Progenitor cell of endocrine pancreas (in vitro differentiated cells): ENCODE data around the gene FAM13B. TPM values are rescaled to one million over a fixed set of nuclear protein-coding genes. Genes with fewer than 3 reads are reported as not detected.
A peak's percentile ranks its signal among the peaks of the same experiment; 100 is the strongest.

Experiments
- DNase-seq: peaks from one replicate; pipeline ENCODE4 v3.0.0; 2021; ENCODE audit warnings: low spot score; ENCODE audit not compliant: unreplicated experiment
- H3K27ac Mint-ChIP-seq: 2 replicates; pipeline ENCODE4 v1.8.0; 2021; ENCODE audit warnings: mild to moderate bottlenecking, moderate library complexity, mixed read lengths
- H3K27me3 Mint-ChIP-seq: 2 replicates; pipeline ENCODE4 v1.8.0; 2021; ENCODE audit warnings: mixed read lengths
- H3K36me3 Mint-ChIP-seq: 2 replicates; pipeline ENCODE4 v1.8.0; 2022; ENCODE audit warnings: mixed read lengths; ENCODE audit not compliant: insufficient read depth
- H3K4me1 Mint-ChIP-seq: 2 replicates; pipeline ENCODE4 v1.8.0; 2021; ENCODE audit warnings: low read depth, mixed read lengths
- H3K4me3 Mint-ChIP-seq: 2 replicates; pipeline ENCODE4 v1.8.0; 2021; ENCODE audit warnings: low read depth, mild to moderate bottlenecking, moderate library complexity, mixed read lengths
- H3K9me3 Mint-ChIP-seq: 2 replicates; pipeline ENCODE4 v1.8.0; 2021; ENCODE audit warnings: low read depth, mixed read lengths
- CTCF ChIP-seq: fragments of 200-600 bp; sonication (generic); IDR thresholded peaks from one replicate; pipeline ENCODE4 v1.5.0; 2021; ENCODE audit warnings: antibody characterized with exemption, mild to moderate bottlenecking; ENCODE audit not compliant: unreplicated experiment
- total RNA-seq: library from RNA; stranded (reverse); gene quantifications from 2 replicates; pipeline ENCODE4 v1.2.1, GENCODE V29; 2021

The FAM13B gene
- total RNA-seq, 1 donor from 2014 or later: 62.1 TPM

- peaks cover 15% of the 10 kb centered on the region for H3K4me1 Mint-ChIP-seq
- DNase-seq: no peak
Measured at GRCh38 chr5:138025285-138025684, 7.6 kb downstream of the FAM13B start.

GRCh38 chr5:138024117-138024516, 8.8 kb downstream of the FAM13B start:
- no peak overlapping the region for H3K27ac Mint-ChIP-seq
- no peak for DNase-seq
- H3K9me3 Mint-ChIP-seq: no peaks in the 10 kb centered on the region
- peaks cover 11% of the 10 kb centered on the region for H3K36me3 Mint-ChIP-seq
- no peak for TF ChIP-seq CTCF
- H3K4me1 Mint-ChIP-seq: peaks cover 12% of the 10 kb centered on the region
- H3K4me3 Mint-ChIP-seq: no peak overlapping the region
- no peaks in the 10 kb centered on the region for H3K27me3 Mint-ChIP-seq

More at GRCh38 chr5:138025285-138025684, 7.6 kb downstream of the FAM13B start:
- H3K27me3 Mint-ChIP-seq: no peaks in the 10 kb centered on the region
- H3K9me3 Mint-ChIP-seq: no peaks in the 10 kb centered on the region
- no peak overlapping the region for H3K27ac Mint-ChIP-seq
- no peak overlapping the region for H3K4me3 Mint-ChIP-seq
- peaks cover 7% of the 10 kb centered on the region for H3K36me3 Mint-ChIP-seq
- no peak for TF ChIP-seq CTCF

GRCh38 chr5:138022912-138023311, 10.0 kb downstream of the FAM13B start:
- Mint-ChIP-seq H3K4me3 (no peak overlapping the region), H3K4me1 (peaks cover 15% of the 10 kb centered on the region), H3K36me3 (peaks cover 13% of the 10 kb centered on the region), H3K27ac (peak overlapping the region; percentile 14), H3K9me3 (no peaks in the 10 kb centered on the region), H3K27me3 (no peaks in the 10 kb centered on the region)
- no peak for TF ChIP-seq CTCF
- DNase-seq: no peak

GRCh38 chr5:138021771-138022170, 11.1 kb downstream of the FAM13B start:
- H3K9me3 Mint-ChIP-seq: no peaks in the 10 kb centered on the region
- DNase-seq: no peak
- H3K27ac Mint-ChIP-seq: no peak overlapping the region
- peaks cover 13% of the 10 kb centered on the region for H3K36me3 Mint-ChIP-seq
- H3K4me1 Mint-ChIP-seq: peaks cover 15% of the 10 kb centered on the region
- H3K4me3 Mint-ChIP-seq: no peak overlapping the region
- TF ChIP-seq CTCF: no peak
- no peaks in the 10 kb centered on the region for H3K27me3 Mint-ChIP-seq

- Mint-ChIP-seq H3K27ac (peak overlapping the region; percentile 74), H3K9me3 (no peaks in the 10 kb centered on the region), H3K36me3 (peaks cover 20% of the 10 kb centered on the region), H3K27me3 (no peaks in the 10 kb centered on the region), H3K4me3 (no peak overlapping the region), H3K4me1 (peaks cover 13% of the 10 kb centered on the region)
- no peak for DNase-seq
- no peak for TF ChIP-seq CTCF
Measured at GRCh38 chr5:138018849-138019248, 14.0 kb downstream of the FAM13B start.
